Neural progenitor cell (in vitro differentiated cells): ENCODE measurements around the gene DHRS1. TPM values are rescaled to one million over a fixed set of nuclear protein-coding genes. Genes with fewer than 3 reads are reported as not detected.

ENCODE experiments used
- DNase-seq: peaks from one replicate; pipeline ENCODE4 v3.0.0-alpha.2; 2016; ENCODE audit warnings: low spot score
- H2AFZ ChIP-seq: fragments of 200-600 bp; sonication (generic); replicated peaks from 2 replicates; pipeline ENCODE4 v1.6.1; 2016; ENCODE audit warnings: antibody characterized with exemption
- H3F3A ChIP-seq: fragments of 200-600 bp; sonication (generic); 2 replicates; pipeline ENCODE4 v1.6.1; 2016; ENCODE audit warnings: antibody characterized with exemption, low read depth
- H3K27ac ChIP-seq: fragments of 200-600 bp; sonication (generic); 2 replicates; pipeline ENCODE4 v1.5.1; 2016; ENCODE audit warnings: mild to moderate bottlenecking
- H3K27me3 ChIP-seq: fragments of 200-600 bp; sonication (generic); 2 replicates; pipeline ENCODE4 v1.6.1; 2016; ENCODE audit warnings: mild to moderate bottlenecking, moderate library complexity
- H3K36me3 ChIP-seq: fragments of 200-600 bp; sonication (generic); 2 replicates; pipeline ENCODE4 v1.5.1; 2016
- H3K4me1 ChIP-seq: fragments of 200-600 bp; sonication (generic); 2 replicates; pipeline ENCODE4 v1.6.1; 2016; ENCODE audit warnings: mixed run types
- H3K4me2 ChIP-seq: fragments of 200-600 bp; sonication (generic); 2 replicates; pipeline ENCODE4 v1.6.1; 2016
- H3K4me3 ChIP-seq: fragments of 200-600 bp; sonication (generic); 2 replicates; pipeline ENCODE4 v1.5.1; 2016
- H3K79me2 ChIP-seq: fragments of 200-600 bp; sonication (generic); 2 replicates; pipeline ENCODE4 v1.6.1; 2016; ENCODE audit warnings: low read depth
- H3K9ac ChIP-seq: fragments of 200-600 bp; sonication (generic); 2 replicates; pipeline ENCODE4 v1.6.1; 2016
- H3K9me3 ChIP-seq: fragments of 200-600 bp; sonication (generic); 2 replicates; pipeline ENCODE4 v1.5.1; 2016; ENCODE audit warnings: low read depth
- H4K20me1 ChIP-seq: fragments of 200-600 bp; sonication (generic); 2 replicates; pipeline ENCODE4 v1.6.1; 2016; ENCODE audit warnings: low read depth
- H3K27ac Mint-ChIP-seq: 3 replicates; pipeline ENCODE4 v1.8.0; 2021; ENCODE audit warnings: mixed read lengths
- H3K27me3 Mint-ChIP-seq: 2 replicates; pipeline ENCODE4 v1.8.0; 2022; ENCODE audit warnings: low read depth, mild to moderate bottlenecking, inconsistent platforms, moderate library complexity, mixed read lengths; ENCODE audit not compliant: insufficient read depth
- H3K36me3 Mint-ChIP-seq: 3 replicates; pipeline ENCODE4 v1.8.0; 2021; ENCODE audit warnings: mixed read lengths
- H3K4me1 Mint-ChIP-seq: 3 replicates; pipeline ENCODE4 v1.8.0; 2021; ENCODE audit warnings: mixed read lengths
- H3K4me3 Mint-ChIP-seq: 3 replicates; pipeline ENCODE4 v1.8.0; 2021; ENCODE audit warnings: mild to moderate bottlenecking, moderate library complexity, mixed read lengths
- H3K9me3 Mint-ChIP-seq: 3 replicates; pipeline ENCODE4 v1.8.0; 2020; ENCODE audit warnings: mixed read lengths
- CTCF ChIP-seq: fragments of 200-600 bp; sonication (generic); IDR thresholded peaks from 2 replicates; pipeline ENCODE4 v1.5.1; 2017; ENCODE audit warnings: antibody characterized with exemption, mild to moderate bottlenecking
- EZH2 ChIP-seq: fragments of 200-600 bp; sonication (generic); IDR thresholded peaks from 2 replicates; pipeline ENCODE4 v1.6.1; 2017; ENCODE audit warnings: antibody characterized with exemption, mild to moderate bottlenecking, moderate library complexity
- EZH2phosphoT487 ChIP-seq: fragments of 200-600 bp; sonication (generic); IDR thresholded peaks from 2 replicates; pipeline ENCODE4 v1.6.1; 2017; ENCODE audit warnings: antibody characterized with exemption
- total RNA-seq: library from RNA; depleted of rRNA; stranded (reverse); fragments of >200 nt; gene quantifications from 2 replicates; pipeline ENCODE4 v1.2.3, GENCODE V29; 2015; ENCODE audit warnings: low replicate concordance

DHRS1 gene
- total RNA-seq, 1 donor from 2014 or later, result 19.7 TPM

- Mint-ChIP-seq H3K4me1 (no peaks in the 10 kb centered on the region), H3K36me3 (no peaks in the 10 kb centered on the region), H3K4me3 (no peak overlapping the region), H3K9me3 (peaks cover 2% of the 10 kb centered on the region), H3K27ac (no peak overlapping the region), H3K27me3 (peaks cover 43% of the 10 kb centered on the region)
- Histone ChIP-seq H4K20me1 (no peaks in the 10 kb centered on the region), H2AFZ (no peak overlapping the region), H3K9me3 (no peaks in the 10 kb centered on the region), H3K79me2 (no peaks in the 10 kb centered on the region), H3K4me2 (no peak overlapping the region), H3K9ac (no peak overlapping the region), H3K27ac (no peak overlapping the region), H3F3A (no peaks in the 10 kb centered on the region), H3K27me3 (peaks cover 92% of the 10 kb centered on the region), H3K4me3 (no peak overlapping the region), H3K4me1 (peaks cover 8% of the 10 kb centered on the region), H3K36me3 (no peaks in the 10 kb centered on the region)
- TF ChIP-seq EZH2phosphoT487 (no peak), CTCF (no peak), EZH2 (no peak)
- DNase-seq, result no peak
Observed at GRCh38 chr14:24343795-24344660, 44.4 kb upstream of the DHRS1 start.

- Mint-ChIP-seq H3K4me1 (no peaks in the 10 kb centered on the region), H3K27ac (no peak overlapping the region), H3K4me3 (no peak overlapping the region), H3K27me3 (peaks cover 51% of the 10 kb centered on the region), H3K36me3 (no peaks in the 10 kb centered on the region), H3K9me3 (peaks cover 2% of the 10 kb centered on the region)
- Histone ChIP-seq H3K79me2 (no peaks in the 10 kb centered on the region), H3K9me3 (no peaks in the 10 kb centered on the region), H2AFZ (no peak overlapping the region), H3K4me1 (peaks cover 8% of the 10 kb centered on the region), H3F3A (no peaks in the 10 kb centered on the region), H3K36me3 (no peaks in the 10 kb centered on the region), H3K4me2 (no peak overlapping the region), H3K4me3 (no peak overlapping the region), H3K27me3 (peaks cover 92% of the 10 kb centered on the region), H3K27ac (no peak overlapping the region), H4K20me1 (peaks cover 3% of the 10 kb centered on the region), H3K9ac (no peak overlapping the region)
- no peak for TF ChIP-seq EZH2phosphoT487
- TF ChIP-seq EZH2, result no peak
- no peak for TF ChIP-seq CTCF
- no peak for DNase-seq
Observed at GRCh38 chr14:24342889-24343288, 43.3 kb upstream of the DHRS1 start.

GRCh38 chr14:24340606-24341005, 41.0 kb upstream of the DHRS1 start:
- H3K4me1 Mint-ChIP-seq, result no peaks in the 10 kb centered on the region
- Histone ChIP-seq H3K4me2 (no peak overlapping the region), H3K4me3 (no peak overlapping the region), H2AFZ (no peak overlapping the region), H3K36me3 (no peaks in the 10 kb centered on the region), H3K9me3 (no peaks in the 10 kb centered on the region), H4K20me1 (peaks cover 5% of the 10 kb centered on the region), H3K4me1 (peaks cover 8% of the 10 kb centered on the region), H3K27me3 (peaks cover 100% of the 10 kb centered on the region), H3K9ac (no peak overlapping the region), H3K79me2 (no peaks in the 10 kb centered on the region), H3K27ac (no peak overlapping the region), H3F3A (no peaks in the 10 kb centered on the region)
- peaks cover 6% of the 10 kb centered on the region for H3K9me3 Mint-ChIP-seq
- DNase-seq, result no peak
- H3K27me3 Mint-ChIP-seq, result peaks cover 67% of the 10 kb centered on the region
- TF ChIP-seq EZH2phosphoT487 (no peak), CTCF (no peak), EZH2 (no peak)
- H3K4me3 Mint-ChIP-seq, result no peak overlapping the region
- no peaks in the 10 kb centered on the region for H3K36me3 Mint-ChIP-seq
- no peak overlapping the region for H3K27ac Mint-ChIP-seq
